Measurements from ENCODE around the gene RTEL1. TPM values are rescaled to one million over a fixed set of nuclear protein-coding genes. Genes with fewer than 3 reads are reported as not detected.

Gene RTEL1
- total and polyA plus RNA-seq, 9 of the 15 experiments (the other 6 are each of a cell fraction or from before 2014, with no cell fraction given), result 0.36 to 61.0 (median 17.9) TPM

DNA sequence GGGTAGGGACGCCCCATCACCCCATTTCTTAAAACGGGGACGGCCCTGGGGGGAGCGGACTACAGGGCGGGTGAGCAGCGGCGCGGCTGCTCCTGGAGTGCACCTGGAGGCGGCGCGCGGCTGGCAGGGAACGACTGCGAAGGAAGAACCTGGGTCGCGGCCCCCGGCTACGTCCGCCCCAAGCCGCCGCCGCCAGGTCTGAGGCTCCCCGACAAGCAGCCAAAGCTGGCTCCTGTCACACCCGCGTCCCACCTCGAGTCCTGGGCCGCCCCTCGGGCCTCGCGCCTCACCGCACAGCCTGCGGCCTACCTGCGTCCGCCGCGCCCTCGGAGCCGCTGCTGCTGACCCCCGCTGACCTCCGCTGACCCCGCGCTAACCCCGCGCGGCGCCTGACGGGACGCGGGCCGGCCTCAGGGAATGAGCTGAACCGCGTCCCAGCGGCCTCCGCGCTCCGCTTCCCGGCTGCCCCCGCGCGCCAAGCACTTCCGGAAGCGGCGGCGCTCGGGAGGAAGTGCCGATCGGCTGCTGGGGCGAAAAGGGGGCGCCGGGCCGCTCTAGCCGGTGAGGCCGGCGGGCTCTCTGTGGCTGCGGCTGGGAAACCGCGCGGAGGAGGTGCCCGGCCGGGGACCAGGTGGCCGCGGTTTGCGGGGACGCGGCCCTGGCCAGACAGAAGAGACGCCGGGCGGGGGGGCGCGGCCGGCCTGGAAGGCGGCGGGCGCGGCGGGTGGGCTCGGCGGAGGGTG lies 49.6 kb downstream of the RTEL1 start, which contains the start of the genes ARFRP1 and ZGPAT (continued):
- TF ChIP-seq, protein P1, sequence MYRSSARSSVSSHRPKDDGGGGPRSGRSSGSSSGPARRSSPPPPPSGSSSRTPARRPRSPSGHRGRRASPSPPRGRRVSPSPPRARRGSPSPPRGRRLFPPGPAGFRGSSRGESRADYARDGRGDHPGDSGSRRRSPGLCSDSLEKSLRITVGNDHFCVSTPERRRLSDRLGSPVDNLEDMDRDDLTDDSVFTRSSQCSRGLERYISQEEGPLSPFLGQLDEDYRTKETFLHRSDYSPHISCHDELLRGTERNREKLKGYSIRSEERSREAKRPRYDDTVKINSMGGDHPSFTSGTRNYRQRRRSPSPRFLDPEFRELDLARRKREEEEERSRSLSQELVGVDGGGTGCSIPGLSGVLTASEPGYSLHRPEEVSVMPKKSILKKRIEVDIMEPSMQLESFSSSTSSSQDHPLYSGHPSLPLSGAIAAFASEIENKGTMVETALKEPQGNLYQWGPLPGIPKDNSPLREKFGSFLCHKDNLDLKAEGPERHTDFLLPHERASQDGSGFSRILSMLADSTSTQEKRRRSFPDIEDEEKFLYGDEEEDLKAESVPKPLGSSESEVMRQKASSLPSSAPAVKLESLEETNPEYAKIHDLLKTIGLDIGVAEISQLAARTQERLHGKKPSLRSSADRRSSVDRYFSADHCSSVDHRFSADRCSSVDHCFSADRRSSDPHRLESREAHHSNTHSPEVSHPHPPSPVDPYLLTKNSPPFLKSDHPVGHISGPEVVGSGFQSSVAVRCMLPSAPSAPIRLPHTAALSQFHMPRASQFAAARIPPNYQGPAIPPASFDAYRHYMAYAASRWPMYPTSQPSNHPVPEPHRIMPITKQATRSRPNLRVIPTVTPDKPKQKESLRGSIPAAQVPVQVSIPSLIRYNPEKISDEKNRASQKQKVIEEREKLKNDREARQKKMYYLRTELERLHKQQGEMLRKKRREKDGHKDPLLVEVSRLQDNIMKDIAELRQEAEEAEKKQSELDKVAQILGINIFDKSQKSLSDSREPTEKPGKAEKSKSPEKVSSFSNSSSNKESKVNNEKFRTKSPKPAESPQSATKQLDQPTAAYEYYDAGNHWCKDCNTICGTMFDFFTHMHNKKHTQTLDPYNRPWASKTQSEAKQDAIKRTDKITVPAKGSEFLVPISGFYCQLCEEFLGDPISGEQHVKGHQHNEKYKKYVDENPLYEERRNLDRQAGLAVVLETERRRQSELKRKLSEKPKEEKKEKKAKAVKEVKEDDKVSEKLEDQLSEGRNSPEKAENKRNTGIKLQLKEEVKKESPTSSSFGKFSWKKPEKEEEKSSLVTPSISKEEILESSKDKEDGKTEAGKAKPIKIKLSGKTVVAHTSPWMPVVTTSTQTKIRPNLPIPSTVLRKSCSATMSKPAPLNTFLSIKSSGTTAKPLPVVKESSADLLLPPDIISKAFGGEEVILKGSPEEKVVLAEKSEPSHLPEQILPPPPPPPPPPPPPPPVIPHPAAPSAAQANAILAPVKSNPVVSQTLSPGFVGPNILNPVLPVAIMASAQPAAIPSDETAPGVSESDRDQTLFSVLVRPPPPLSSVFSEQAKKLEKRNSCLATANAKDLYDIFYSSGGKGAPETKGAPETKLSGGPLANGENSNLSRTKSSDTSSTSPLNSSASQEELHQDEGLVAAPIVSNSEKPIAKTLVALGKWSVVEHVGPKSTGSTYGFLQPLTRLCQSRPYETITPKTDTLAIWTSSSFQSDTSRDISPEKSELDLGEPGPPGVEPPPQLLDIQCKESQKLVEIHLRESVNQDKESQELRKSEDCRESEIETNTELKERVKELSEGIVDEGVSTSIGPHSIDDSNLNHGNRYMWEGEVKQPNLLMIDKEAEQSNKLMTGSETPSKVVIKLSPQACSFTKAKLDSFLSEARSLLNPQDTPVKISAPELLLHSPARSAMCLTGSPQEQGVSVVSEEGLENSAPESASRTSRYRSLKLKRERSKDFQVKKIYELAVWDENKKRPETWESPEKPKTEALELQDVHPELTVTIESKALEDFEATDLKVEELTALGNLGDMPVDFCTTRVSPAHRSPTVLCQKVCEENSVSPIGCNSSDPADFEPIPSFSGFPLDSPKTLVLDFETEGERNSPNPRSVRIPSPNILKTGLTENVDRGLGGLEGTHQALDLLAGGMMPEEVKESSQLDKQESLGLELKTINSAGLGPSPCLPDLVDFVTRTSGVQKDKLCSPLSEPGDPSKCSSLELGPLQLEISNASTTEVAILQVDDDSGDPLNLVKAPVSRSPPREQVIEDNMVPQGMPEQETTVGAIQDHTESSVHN (IDR thresholded peaks at IDR 0.05; ENCODE audit: borderline replicate concordance in 1 of 2, low read depth in 1 of 2), result no peak
- TF ChIP-seq DMBX1 (CRISPR knock-in tag; IDR thresholded peaks at IDR 0.05; ENCODE audit: borderline replicate concordance) (peak; percentile 78), MECOM (CRISPR knock-in tag; IDR thresholded peaks at IDR 0.05) (no peak), ZFX (CRISPR knock-in tag; IDR thresholded peaks at IDR 0.05) (peak; percentile 100), EP400 (IDR thresholded peaks at IDR 0.05) (peak; percentile 71; the same call in 1 of the 2 replicates), ZNF133 (CRISPR knock-in tag; IDR thresholded peaks at IDR 0.05) (no peak), ZNF184 (CRISPR knock-in tag; IDR thresholded peaks at IDR 0.05) (no peak), ZNF444 (CRISPR knock-in tag; IDR thresholded peaks at IDR 0.05) (no peak), ZEB2 (IDR thresholded peaks at IDR 0.05) (no peak)
- TF ChIP-seq, protein P2, sequence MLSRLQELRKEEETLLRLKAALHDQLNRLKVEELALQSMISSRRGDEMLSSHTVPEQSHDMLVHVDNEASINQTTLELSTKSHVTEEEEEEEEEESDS (CRISPR knock-in tag; IDR thresholded peaks at IDR 0.05), result no peak
- TF ChIP-seq, protein P3, sequence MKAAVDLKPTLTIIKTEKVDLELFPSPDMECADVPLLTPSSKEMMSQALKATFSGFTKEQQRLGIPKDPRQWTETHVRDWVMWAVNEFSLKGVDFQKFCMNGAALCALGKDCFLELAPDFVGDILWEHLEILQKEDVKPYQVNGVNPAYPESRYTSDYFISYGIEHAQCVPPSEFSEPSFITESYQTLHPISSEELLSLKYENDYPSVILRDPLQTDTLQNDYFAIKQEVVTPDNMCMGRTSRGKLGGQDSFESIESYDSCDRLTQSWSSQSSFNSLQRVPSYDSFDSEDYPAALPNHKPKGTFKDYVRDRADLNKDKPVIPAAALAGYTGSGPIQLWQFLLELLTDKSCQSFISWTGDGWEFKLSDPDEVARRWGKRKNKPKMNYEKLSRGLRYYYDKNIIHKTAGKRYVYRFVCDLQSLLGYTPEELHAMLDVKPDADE (conservative IDR thresholded peaks at IDR 0.05; ENCODE audit: control insufficient read depth, low read depth, low read length), result peak; percentile 74
- TF ChIP-seq, protein P4, sequence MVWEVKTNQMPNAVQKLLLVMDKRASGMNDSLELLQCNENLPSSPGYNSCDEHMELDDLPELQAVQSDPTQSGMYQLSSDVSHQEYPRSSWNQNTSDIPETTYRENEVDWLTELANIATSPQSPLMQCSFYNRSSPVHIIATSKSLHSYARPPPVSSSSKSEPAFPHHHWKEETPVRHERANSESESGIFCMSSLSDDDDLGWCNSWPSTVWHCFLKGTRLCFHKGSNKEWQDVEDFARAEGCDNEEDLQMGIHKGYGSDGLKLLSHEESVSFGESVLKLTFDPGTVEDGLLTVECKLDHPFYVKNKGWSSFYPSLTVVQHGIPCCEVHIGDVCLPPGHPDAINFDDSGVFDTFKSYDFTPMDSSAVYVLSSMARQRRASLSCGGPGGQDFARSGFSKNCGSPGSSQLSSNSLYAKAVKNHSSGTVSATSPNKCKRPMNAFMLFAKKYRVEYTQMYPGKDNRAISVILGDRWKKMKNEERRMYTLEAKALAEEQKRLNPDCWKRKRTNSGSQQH (CRISPR knock-in tag; IDR thresholded peaks at IDR 0.05), result no peak
- TF ChIP-seq, protein P5, sequence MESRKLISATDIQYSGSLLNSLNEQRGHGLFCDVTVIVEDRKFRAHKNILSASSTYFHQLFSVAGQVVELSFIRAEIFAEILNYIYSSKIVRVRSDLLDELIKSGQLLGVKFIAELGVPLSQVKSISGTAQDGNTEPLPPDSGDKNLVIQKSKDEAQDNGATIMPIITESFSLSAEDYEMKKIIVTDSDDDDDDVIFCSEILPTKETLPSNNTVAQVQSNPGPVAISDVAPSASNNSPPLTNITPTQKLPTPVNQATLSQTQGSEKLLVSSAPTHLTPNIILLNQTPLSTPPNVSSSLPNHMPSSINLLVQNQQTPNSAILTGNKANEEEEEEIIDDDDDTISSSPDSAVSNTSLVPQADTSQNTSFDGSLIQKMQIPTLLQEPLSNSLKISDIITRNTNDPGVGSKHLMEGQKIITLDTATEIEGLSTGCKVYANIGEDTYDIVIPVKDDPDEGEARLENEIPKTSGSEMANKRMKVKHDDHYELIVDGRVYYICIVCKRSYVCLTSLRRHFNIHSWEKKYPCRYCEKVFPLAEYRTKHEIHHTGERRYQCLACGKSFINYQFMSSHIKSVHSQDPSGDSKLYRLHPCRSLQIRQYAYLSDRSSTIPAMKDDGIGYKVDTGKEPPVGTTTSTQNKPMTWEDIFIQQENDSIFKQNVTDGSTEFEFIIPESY (CRISPR knock-in tag; IDR thresholded peaks at IDR 0.05), result peak; percentile 66
